H54 (cell line): ENCODE results near the gene UBAC1.
"Not testable (repeated sequence)": the region's sequence is repeated elsewhere in the genome, so short reads cannot be mapped to it uniquely, and the experiment has no call there.

ENCODE experiments used
- DNase-seq: peaks from one replicate; pipeline ENCODE4 v3.0.0; 2011; ENCODE audit warnings: low spot score, mixed read lengths; ENCODE audit not compliant: insufficient read length
- FAIRE-seq: peaks from 3 replicates; lab custom pipeline; 2011; peaks lifted over from hg19 to GRCh38; lab: Jason Lieb, UNC
- POLR2A ChIP-seq: IDR thresholded peaks from 2 replicates; pipeline ENCODE4 v1.6.1; 2011; ENCODE audit warnings: low read depth, mild to moderate bottlenecking, low read length

Gene UBAC1

GRCh38 chr9:135926402-135927194 is 34.6 kb downstream of the UBAC1 start:
- DNase-seq (peak; percentile 99), FAIRE-seq (peak; percentile 89)

GRCh38 chr9:135925496-135926133 is 35.6 kb downstream of the UBAC1 start:
- DNase-seq = no peak
- no peak for TF ChIP-seq POLR2A
- no peak for FAIRE-seq

More at GRCh38 chr9:135926402-135927194, 34.6 kb downstream of the UBAC1 start:
- TF ChIP-seq POLR2A = no peak

- TF ChIP-seq POLR2A = no peak
- FAIRE-seq = no peak
- DNase-seq = no peak
These were observed 36.4 kb downstream of the UBAC1 start for GRCh38 chr9:135924628-135925338.

GRCh38 chr9:135923508-135923907 is 37.7 kb downstream of the UBAC1 start:
- DNase-seq (no peak), FAIRE-seq (no peak)
- no peak for TF ChIP-seq POLR2A

- no peak for TF ChIP-seq POLR2A
- no peak for FAIRE-seq
- DNase-seq = no peak
These were observed 39.3 kb downstream of the UBAC1 start for GRCh38 chr9:135921749-135922310.

GRCh38 chr9:135920973-135921585 is 40.1 kb downstream of the UBAC1 start:
- FAIRE-seq (no peak), DNase-seq (no peak)
- no peak; the same call in 1 of the 2 replicates for TF ChIP-seq POLR2A

GRCh38 chr9:135920256-135920930 is 40.8 kb downstream of the UBAC1 start:
- FAIRE-seq = no peak
- no peak for TF ChIP-seq POLR2A
- DNase-seq = no peak

GRCh38 chr9:135919318-135919890 is 41.8 kb downstream of the UBAC1 start:
- FAIRE-seq = no peak
- no peak for TF ChIP-seq POLR2A

GRCh38 chr9:135916227-135916626 is 44.9 kb downstream of the UBAC1 start:
- FAIRE-seq, DNase-seq: not testable (repeated sequence)

More at GRCh38 chr9:135919318-135919890, 41.8 kb downstream of the UBAC1 start:
- no peak for DNase-seq

GRCh38 chr9:135914921-135915320 is 46.3 kb downstream of the UBAC1 start:
- no peak for TF ChIP-seq POLR2A
- FAIRE-seq (no peak), DNase-seq (no peak)

- not testable (repeated sequence) for DNase-seq, FAIRE-seq
These were observed 49.9 kb downstream of the UBAC1 start for GRCh38 chr9:135911233-135911632.

- no peak for TF ChIP-seq POLR2A
- DNase-seq (no peak), FAIRE-seq (no peak)
These were observed 50.4 kb downstream of the UBAC1 start for GRCh38 chr9:135910757-135911156.

- no peak for FAIRE-seq
- no peak for TF ChIP-seq POLR2A
These were observed 51.0 kb downstream of the UBAC1 start for GRCh38 chr9:135910216-135910615.

More at GRCh38 chr9:135910216-135910615, 51.0 kb downstream of the UBAC1 start:
- DNase-seq = no peak
